Rectal smooth muscle tissue (tissue), 1 donor: ENCODE data around the gene ACOT8.

Experiments
- H3K27ac ChIP-seq: one replicate; pipeline ENCODE4 v1.7.0; 2013; ENCODE audit warnings: low read depth, low read length, inconsistent platforms
- H3K27me3 ChIP-seq: one replicate; pipeline ENCODE4 v1.7.0; 2013; ENCODE audit warnings: low read length; ENCODE audit not compliant: control insufficient read depth, insufficient read depth
- H3K36me3 ChIP-seq: one replicate; pipeline ENCODE4 v1.7.0; 2013; ENCODE audit warnings: low read length; ENCODE audit not compliant: control insufficient read depth, insufficient read depth
- H3K4me1 ChIP-seq: one replicate; pipeline ENCODE4 v1.7.0; 2013; ENCODE audit warnings: low read length; ENCODE audit not compliant: control insufficient read depth, insufficient read depth
- H3K4me3 ChIP-seq: one replicate; pipeline ENCODE4 v1.7.0; 2013; ENCODE audit warnings: low read length
- H3K9ac ChIP-seq: one replicate; pipeline ENCODE4 v1.7.0; 2013; ENCODE audit warnings: low read length

The ACOT8 gene

DNA sequence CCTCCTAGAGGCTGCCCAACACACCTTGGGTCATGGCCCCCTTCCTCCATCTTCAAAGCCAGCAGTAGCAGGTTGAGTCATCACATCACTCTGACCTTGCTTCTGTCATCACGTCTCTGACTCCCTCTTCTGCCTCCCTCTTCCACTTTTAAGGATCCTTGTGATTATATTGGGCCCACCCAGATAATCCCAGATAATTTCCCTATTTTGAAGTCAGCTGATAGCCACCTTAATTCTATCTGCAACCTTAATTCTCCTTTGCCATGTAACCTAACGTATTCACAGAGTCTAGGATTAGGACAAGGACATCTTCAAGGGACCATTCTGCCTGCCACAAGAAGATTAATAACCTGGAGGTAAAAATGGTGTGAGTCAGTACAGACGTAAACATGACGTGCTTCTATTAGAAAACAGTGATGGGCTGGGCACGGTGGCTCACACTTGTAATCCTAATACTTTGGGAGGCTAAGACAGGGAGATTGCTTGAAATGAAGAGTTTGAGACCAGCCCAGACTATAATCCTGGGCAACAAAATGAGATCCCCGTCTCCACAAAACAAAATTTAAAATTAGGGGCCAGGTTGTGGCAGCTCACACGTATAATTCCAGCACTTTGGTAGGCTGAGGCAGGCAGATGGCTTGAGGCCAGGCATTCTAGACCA is 3.5 kb upstream of the ACOT8 start:
- H3K27me3 ChIP-seq, result no peaks in the 10 kb centered on the region
- H3K27ac ChIP-seq, result no peak overlapping the region
- H3K9ac ChIP-seq, result no peak overlapping the region
- H3K4me1 ChIP-seq, result peaks cover 14% of the 10 kb centered on the region
- H3K4me3 ChIP-seq, result no peak overlapping the region
- no peaks in the 10 kb centered on the region for H3K36me3 ChIP-seq

DNA sequence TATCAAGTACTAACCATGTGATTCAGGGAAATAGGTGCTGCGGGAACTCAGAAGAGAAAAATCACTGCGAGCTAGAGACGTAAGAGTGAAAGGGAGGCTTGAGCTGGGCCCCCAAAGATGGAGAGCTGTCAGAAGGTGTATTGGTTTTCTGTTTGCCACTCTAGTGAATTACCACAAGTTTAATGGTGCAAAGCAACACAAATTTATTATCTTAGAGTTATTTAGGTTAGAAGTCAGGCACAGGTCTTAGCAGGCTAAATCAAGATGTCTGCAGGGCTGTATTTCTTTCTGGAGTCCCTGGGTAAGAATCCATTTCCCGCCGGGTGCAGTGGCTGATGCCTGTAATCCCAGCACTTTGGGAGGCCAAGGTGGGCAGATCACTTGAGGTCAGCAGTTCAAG is 2.7 kb upstream of the ACOT8 start:
- Histone ChIP-seq H3K27ac (no peak overlapping the region), H3K4me1 (peaks cover 19% of the 10 kb centered on the region), H3K9ac (no peak overlapping the region), H3K27me3 (no peaks in the 10 kb centered on the region), H3K36me3 (no peaks in the 10 kb centered on the region), H3K4me3 (no peak overlapping the region)

DNA sequence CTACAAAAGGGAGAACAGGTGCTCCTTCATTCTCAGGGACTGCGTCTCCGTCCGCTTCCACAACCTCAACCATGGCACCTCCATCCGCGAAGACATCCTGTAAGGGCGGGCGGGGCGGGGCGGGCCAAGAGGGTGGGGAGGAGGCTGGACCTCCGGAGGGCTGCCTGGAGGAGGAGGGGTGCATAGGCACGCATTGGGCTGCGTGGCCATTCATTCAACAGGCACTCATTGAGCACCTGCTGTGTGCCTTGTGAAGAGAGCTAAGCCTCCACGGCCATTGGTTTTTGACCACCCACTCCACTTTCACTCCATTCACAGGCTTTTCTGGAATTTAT is 657 bp upstream of the ACOT8 start:
- Histone ChIP-seq H3K4me1 (peaks cover 20% of the 10 kb centered on the region), H3K27ac (peak overlapping the region; percentile 88), H3K27me3 (no peaks in the 10 kb centered on the region), H3K9ac (peak overlapping the region; percentile 59), H3K4me3 (peak overlapping the region; percentile 96), H3K36me3 (no peaks in the 10 kb centered on the region)

DNA sequence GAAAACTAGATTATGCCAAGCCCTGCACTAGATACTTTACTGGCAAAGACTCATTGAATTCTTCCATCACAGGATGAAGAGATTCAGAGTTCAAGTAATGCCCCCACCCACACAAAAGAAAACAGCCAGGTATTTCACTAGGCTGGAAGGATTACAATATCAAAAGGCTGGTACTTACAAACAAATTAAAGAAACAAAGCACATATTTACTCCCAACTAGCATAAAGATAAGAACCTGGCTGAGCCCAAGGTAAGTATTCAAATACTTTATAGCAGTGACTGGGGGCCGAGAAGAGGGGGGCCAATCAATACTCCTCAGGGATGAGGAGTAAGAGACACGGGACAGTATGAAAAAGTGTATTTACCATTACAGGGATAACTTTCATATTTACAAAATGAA is 3.7 kb downstream of the ACOT8 start:
- Histone ChIP-seq H3K9ac (no peak overlapping the region), H3K4me3 (no peak overlapping the region), H3K27me3 (no peaks in the 10 kb centered on the region), H3K36me3 (peaks cover 1% of the 10 kb centered on the region), H3K27ac (no peak overlapping the region), H3K4me1 (peaks cover 19% of the 10 kb centered on the region)

DNA sequence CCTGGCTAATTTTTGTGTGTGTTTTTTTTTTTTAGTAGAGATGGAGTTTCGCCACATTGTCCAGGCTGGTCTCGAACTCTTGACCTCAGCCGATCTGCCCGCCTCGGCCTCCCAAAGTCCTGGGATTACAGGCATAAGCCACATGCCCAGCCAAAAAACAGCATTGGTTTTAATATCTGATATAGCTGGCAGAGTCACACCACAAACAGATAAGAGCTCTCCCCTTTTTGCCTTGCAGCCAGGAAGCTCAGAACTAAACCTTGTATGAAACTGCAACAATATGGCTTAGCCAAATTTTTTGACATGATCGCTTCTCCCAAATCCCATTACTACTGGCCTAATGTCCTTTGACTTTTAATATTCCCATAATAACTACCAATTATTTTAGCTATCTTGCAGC is 4.9 kb downstream of the ACOT8 start:
- no peak overlapping the region for H3K9ac ChIP-seq
- peaks cover 14% of the 10 kb centered on the region for H3K4me1 ChIP-seq
- no peak overlapping the region for H3K27ac ChIP-seq
- no peaks in the 10 kb centered on the region for H3K27me3 ChIP-seq
- peaks cover 4% of the 10 kb centered on the region for H3K36me3 ChIP-seq
- no peak overlapping the region for H3K4me3 ChIP-seq

DNA sequence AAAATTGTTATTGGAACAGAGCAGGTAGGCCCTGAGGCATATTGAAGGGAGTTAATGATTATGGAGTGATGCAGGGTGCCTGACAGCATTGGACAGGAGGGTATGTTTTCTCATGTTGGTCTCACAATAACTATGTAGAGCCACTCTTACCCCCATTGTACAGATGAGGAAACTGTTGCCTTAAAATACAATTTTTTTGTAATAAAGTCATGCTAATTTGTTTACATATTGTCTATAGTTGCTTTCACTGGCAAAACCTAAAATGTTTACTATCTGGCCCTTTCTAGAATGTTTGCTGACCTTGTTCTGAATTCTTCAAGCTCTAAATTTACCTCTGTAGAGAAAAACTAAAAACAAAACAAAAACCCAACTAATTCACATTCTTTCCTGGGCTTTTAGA is 5.7 kb downstream of the ACOT8 start:
- Histone ChIP-seq H3K36me3 (peaks cover 4% of the 10 kb centered on the region), H3K27me3 (no peaks in the 10 kb centered on the region), H3K4me3 (no peak overlapping the region), H3K4me1 (peaks cover 14% of the 10 kb centered on the region), H3K27ac (no peak overlapping the region), H3K9ac (no peak overlapping the region)

DNA sequence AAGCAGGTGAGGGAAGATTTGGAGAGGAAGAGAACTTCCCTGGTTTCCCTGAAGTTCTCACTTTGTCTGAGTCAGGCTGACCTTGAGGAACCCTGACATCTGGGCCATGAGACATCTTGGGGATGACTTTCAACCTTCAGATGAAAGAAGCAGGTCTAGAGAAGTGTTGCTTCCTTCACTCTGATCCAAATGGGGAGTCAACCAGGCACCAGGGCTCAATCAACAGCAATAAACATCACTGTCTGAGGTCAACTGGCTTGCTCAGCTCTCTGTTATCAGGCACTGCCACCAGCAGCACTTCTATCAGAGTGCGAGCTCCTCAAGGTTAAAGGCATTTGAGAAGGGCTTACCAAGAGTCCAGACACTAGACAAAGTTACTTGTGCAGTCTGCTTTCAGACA is 6.3 kb downstream of the ACOT8 start:
- Histone ChIP-seq H3K36me3 (peaks cover 4% of the 10 kb centered on the region), H3K9ac (no peak overlapping the region), H3K4me1 (peaks cover 9% of the 10 kb centered on the region), H3K4me3 (no peak overlapping the region), H3K27me3 (no peaks in the 10 kb centered on the region), H3K27ac (no peak overlapping the region)

DNA sequence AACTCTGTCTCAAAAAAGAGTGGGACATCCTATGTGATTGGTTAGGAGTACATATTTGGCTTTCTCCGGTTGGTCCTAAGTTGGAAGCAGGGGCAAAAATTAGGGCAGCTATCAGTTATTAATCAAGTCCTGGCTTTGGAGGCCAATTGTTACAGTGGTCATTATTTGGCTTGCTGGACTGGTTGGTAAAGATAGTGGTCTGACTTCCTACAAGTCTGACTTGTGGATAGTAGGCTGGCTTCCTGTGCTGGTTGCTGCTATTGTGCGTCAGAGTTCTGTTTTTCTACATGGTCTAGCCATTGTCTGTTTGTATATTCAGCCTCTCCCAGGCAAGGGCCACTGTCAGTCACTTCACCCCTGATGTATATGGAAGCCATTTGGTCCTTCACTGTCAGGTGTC is 7.0 kb downstream of the ACOT8 start:
- H3K36me3 ChIP-seq, result peaks cover 7% of the 10 kb centered on the region
- no peak overlapping the region for H3K9ac ChIP-seq
- no peak overlapping the region for H3K27ac ChIP-seq
- H3K27me3 ChIP-seq, result no peaks in the 10 kb centered on the region
- no peak overlapping the region for H3K4me3 ChIP-seq
- H3K4me1 ChIP-seq, result peaks cover 5% of the 10 kb centered on the region

DNA sequence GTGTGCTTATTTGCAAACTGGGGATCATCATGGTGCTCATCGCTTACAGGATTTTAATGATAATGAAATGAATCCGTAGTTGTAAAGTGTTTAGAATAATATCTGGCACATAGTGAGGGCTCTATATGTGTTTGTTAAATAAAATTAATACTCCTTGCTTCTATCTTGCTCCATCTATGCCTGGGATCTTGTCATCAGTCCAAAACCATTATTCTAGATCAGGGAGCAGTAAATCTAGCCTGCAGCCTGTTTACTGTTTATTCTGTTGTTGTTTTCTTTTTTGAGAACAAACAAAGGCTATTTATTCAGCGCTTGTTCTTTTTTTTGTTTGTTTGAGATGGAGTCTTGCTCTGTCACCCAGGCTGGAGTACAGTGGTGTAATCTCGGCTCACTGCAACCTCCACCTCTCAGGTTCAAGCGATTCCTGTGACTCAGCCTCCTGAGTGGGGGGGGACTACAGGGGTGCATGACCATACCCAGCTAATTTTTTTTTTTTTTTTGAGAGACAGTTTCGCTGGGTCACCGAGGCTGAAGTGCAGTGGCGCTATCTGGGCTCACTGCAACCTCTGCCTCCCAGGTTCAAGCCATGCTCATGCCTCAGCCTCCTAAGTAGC is 8.1 kb downstream of the ACOT8 start:
- peaks cover 17% of the 10 kb centered on the region for H3K36me3 ChIP-seq
- no peaks in the 10 kb centered on the region for H3K27me3 ChIP-seq
- H3K4me1 ChIP-seq, result no peaks in the 10 kb centered on the region
- H3K9ac ChIP-seq, result no peak overlapping the region
- H3K4me3 ChIP-seq, result no peak overlapping the region
- H3K27ac ChIP-seq, result no peak overlapping the region

DNA sequence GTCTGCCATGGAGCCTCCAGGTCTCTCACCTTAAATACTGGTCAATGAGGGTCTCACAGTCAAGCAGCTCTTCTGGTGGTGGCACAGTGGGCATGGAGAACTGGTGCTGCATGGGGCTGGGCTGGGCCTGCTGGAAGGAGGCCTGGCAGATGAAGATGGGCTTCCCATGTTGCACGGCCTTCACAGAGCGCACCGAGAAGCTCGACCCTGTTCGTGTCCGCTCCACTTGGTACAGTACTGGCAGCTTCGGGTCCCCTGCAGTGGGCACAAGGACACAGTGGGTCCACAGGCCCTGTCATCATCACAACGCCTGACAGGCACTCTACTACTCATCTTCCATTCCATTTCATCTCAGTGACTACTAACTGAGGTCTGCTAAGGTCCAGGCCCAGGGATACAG is 8.8 kb downstream of the ACOT8 start:
- no peak overlapping the region for H3K27ac ChIP-seq
- peak overlapping the region; percentile 11 for H3K9ac ChIP-seq
- H3K36me3 ChIP-seq, result peaks cover 23% of the 10 kb centered on the region

DNA sequence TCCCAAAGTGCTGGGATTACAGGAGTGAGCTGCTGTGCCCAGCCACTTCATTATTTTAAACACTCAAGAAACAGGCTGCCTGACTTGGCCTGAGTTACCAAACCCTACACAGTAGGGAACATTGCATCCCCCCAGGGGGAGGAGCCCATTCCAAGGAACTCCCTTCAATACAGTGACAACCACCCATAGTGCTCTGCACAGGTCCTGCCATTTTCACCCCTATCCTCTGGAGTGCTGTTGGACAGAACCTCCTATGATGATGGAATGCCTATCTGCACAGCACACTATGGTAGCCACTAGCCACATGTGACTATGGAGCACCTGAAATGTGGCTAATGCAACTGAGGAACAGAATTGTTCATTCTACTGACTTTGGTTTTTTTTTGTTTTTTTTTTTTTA is 11.7 kb downstream of the ACOT8 start:
- Histone ChIP-seq H3K27ac (no peak overlapping the region), H3K27me3 (no peaks in the 10 kb centered on the region), H3K9ac (no peak overlapping the region), H3K4me3 (no peak overlapping the region), H3K4me1 (peaks cover 19% of the 10 kb centered on the region), H3K36me3 (peaks cover 33% of the 10 kb centered on the region)

More for the DNA sequence above, 8.8 kb downstream of the ACOT8 start:
- no peaks in the 10 kb centered on the region for H3K27me3 ChIP-seq
- H3K4me1 ChIP-seq, result peaks cover 3% of the 10 kb centered on the region
- no peak overlapping the region for H3K4me3 ChIP-seq

DNA sequence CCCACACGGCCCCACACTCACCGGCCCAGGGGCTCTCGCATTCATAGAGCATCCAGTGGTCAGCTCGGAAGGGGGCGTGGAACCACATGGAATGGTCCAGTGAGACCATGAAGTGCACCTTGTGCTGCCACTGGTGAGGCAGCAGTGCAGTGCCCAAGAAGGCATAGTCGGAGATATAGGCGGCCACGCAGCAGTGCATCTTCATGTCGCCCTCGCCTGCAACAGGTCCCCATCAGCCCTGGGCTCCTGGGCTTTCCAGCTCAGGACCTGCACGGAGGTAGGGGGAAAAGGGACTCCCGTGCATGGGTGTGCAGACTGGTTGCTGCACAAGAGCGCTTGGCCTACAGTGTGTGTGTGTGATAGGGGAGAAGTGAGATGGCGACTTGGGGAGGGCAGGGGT is 13.7 kb downstream of the ACOT8 start:
- Histone ChIP-seq H3K4me1 (peaks cover 19% of the 10 kb centered on the region), H3K27me3 (no peaks in the 10 kb centered on the region), H3K27ac (no peak overlapping the region), H3K4me3 (no peak overlapping the region), H3K36me3 (peaks cover 32% of the 10 kb centered on the region), H3K9ac (no peak overlapping the region)

DNA sequence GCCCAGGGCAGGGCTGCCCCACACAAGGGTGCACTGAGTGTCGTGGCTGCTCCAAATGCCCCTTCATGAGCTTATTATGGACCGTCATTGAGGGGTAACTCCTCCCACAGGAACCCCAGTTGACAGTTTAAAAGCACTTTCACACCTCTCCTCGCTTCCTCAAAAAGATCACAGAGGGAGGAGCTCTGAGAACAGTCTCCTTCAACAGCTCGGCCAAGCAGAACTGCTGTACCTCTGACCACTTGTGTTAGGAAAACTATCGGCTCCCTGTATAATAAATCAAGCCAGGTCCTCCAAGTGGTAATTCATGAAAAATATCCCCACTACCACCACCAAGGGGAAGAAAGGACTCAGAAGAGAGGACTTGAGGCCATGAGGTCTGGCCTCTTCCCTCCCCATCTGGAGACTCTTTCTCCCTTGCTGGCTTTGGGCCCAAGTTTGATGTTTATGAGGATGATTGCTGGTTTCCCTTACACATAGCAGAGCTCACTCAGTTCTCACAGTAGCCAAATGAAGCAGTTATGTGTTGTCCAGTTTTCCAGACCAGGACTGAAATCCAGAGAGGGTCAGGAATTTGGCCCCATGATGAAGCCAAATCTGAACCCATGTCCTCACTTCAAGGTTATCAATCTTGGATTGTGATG is 14.9 kb downstream of the ACOT8 start:
- Histone ChIP-seq H3K4me3 (no peak overlapping the region), H3K9ac (no peak overlapping the region), H3K27ac (peak overlapping the region; percentile 70), H3K36me3 (peaks cover 29% of the 10 kb centered on the region), H3K27me3 (no peaks in the 10 kb centered on the region), H3K4me1 (peaks cover 19% of the 10 kb centered on the region)
